ENCODE results near the gene NDUFV1.

DNA sequence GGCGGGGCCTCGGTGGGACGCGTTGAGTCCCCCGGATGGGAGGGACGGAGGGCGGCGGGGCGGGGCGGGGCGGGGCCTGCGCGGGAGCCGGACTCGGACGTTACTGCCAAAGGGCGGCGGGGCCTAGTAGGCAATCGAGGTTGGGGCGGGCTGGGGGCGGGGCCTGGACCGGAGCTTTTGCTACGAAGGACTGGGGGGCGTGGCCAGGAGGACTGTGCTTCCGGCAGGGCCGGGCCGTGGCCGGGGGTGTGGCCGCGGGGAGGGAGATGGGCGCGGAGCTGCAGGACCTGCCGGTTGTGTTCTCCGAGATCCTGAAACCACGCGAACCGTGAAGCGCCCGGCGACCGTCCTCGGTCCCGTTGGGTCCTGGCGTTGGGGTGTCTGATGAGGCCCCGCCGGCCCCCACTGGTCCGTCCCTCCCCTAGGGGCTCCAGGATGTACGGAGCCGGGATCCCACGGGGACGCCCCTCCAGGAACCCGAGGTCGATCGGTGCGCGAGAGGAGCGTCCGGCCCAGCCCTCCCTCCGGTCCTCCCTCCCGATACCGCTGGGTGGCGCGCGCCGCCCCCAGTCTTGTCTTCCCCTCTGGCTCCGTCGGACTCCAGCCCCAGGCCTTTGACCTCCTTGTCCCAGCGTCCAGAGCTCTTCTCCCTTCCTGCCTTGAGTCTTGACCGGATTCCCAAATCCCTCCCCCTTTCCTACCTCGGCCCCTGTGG is 23.6 kb downstream of the NDUFV1 start:
- no peak for TF ChIP-seq POLR2A (IDR thresholded peaks at IDR 0.05; ENCODE audit: low read length)
- no peak for TF ChIP-seq GATA1 (IDR thresholded peaks at IDR 0.05; ENCODE audit: low read depth, low read length)
